ENCODE measurements around the gene AP4E1.
"Not testable (repeated sequence)": the region's sequence is repeated elsewhere in the genome, so short reads cannot be mapped to it uniquely, and the experiment has no call there.

Gene AP4E1

GRCh38 chr15:50872832-50873426, 35.6 kb upstream of the AP4E1 start:
- no peak for DNase-seq (ENCODE audit: low read depth)
- H3K4me3 ChIP-seq (ENCODE audit: control insufficient read depth, low read depth, low read length): no peak overlapping the region
- no peak for TF ChIP-seq CTCF (IDR thresholded peaks at IDR 0.05; ENCODE audit: control insufficient read depth, insufficient read depth, low read depth, low read length, missing control alignments)

DNA sequence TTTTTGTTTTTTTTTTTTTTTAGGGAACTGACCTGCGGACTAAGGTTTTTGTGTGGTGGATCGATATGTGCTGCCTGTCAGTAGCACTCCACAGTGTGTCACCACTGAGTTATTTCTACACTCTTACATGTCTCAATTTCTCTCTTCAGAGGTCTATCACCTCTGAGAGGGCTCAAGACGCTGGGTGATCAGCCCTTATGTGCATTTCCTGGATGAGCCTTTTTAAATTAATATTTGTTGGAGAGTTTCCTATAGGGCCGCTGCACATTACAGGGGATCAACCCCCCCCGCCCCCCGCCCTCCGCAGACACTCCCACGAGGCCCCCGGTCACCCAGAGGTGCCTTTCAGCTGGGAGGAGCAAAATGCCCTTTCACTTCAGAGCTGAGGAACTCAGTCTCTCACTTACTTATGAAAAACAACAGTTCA, 34.5 kb upstream of the AP4E1 start:
- DNase-seq (ENCODE audit: low read depth): no peak
- H3K4me3 ChIP-seq (ENCODE audit: control insufficient read depth, low read depth, low read length): no peak overlapping the region
- TF ChIP-seq CTCF (IDR thresholded peaks at IDR 0.05; ENCODE audit: control insufficient read depth, insufficient read depth, low read depth, low read length, missing control alignments): no peak

GRCh38 chr15:50875238-50875637, 33.2 kb upstream of the AP4E1 start:
- not testable (repeated sequence) for H3K4me3 ChIP-seq (ENCODE audit: control insufficient read depth, low read depth, low read length); DNase-seq (ENCODE audit: low read depth)

- no peak for TF ChIP-seq CTCF (IDR thresholded peaks at IDR 0.05; ENCODE audit: control insufficient read depth, insufficient read depth, low read depth, low read length, missing control alignments)
- H3K4me3 ChIP-seq (ENCODE audit: control insufficient read depth, low read depth, low read length): peak overlapping the region; percentile 34
- DNase-seq (ENCODE audit: low read depth): no peak
Observed at GRCh38 chr15:50876260-50876988, 32.1 kb upstream of the AP4E1 start.

DNA sequence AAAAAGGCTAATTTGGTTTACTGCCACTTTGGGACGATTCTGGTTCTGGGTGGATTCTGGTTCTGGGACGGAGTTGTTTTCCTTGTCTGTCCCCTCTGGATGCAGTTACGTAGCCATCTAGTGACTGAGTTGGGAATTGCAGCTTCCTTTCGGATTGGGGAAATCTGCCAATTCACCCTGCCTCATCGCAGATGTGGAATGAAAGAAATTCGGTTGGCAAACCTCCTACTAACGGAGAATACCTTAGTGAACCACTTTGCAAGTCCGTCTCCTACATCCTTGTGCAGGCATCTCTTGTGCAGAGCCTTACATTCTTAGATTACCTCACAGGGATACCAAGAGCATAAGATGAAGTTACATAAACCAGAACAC, 31.5 kb upstream of the AP4E1 start:
- peak; percentile 85 for DNase-seq (ENCODE audit: low read depth)
- peak overlapping the region; percentile 34 for H3K4me3 ChIP-seq (ENCODE audit: control insufficient read depth, low read depth, low read length)
- peak; percentile 98 for TF ChIP-seq CTCF (IDR thresholded peaks at IDR 0.05; ENCODE audit: control insufficient read depth, insufficient read depth, low read depth, low read length, missing control alignments)

DNA sequence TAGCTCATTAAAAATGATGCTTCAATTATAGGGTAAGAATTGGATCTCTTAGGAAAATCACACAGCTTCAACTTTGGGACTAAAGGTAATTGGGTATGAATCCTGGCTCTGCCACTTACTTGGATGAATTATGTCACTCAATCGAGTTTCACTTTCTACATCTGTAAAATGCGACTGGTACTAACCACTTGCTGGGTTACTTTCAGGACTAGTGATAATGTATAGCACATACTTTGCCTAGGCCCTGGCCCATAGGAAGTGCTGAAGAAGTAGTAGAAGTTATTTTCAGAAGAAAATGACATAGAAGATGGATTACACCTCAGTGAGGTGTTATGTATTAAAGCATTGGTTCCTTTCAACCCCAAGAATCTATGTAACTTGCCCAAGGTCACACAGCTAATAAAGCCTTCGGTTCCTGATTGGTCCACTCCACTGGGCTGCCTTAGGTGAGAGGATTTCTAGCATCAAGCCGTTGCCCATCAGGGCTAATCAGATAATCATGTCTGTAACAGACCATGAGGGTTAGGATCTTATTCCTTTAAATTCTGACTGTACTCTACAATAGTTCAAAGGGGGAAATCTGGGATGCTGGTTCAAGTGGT, 29.4 kb upstream of the AP4E1 start:
- no peak for TF ChIP-seq CTCF (IDR thresholded peaks at IDR 0.05; ENCODE audit: control insufficient read depth, insufficient read depth, low read depth, low read length, missing control alignments)
- H3K4me3 ChIP-seq (ENCODE audit: control insufficient read depth, low read depth, low read length): no peak overlapping the region
- DNase-seq (ENCODE audit: low read depth): no peak

GRCh38 chr15:50880206-50880605, 28.3 kb upstream of the AP4E1 start:
- no peak for DNase-seq (ENCODE audit: low read depth)
- H3K4me3 ChIP-seq (ENCODE audit: control insufficient read depth, low read depth, low read length): no peak overlapping the region

More at GRCh38 chr15:50880206-50880605, 28.3 kb upstream of the AP4E1 start:
- TF ChIP-seq CTCF (IDR thresholded peaks at IDR 0.05; ENCODE audit: control insufficient read depth, insufficient read depth, low read depth, low read length, missing control alignments): no peak

Measured in AG09309 (cell line).